IMR-90 (cell line): ENCODE results near the gene FAM241A. TPM values are rescaled to one million over a fixed set of nuclear protein-coding genes. Genes with fewer than 3 reads are reported as not detected.

Experiments used
- ATAC-seq: fragments of 200-7000 bp; cut with Tn5 transposase; 2 replicates; pipeline ENCODE4 v1.9.1; 2020; ENCODE audit warnings: low read depth, mild to moderate bottlenecking, moderate library complexity
- BruUV-seq: library from RNA; stranded (reverse); fragments of 400-500 nt; replicated peaks from 2 replicates; lab custom pipeline; 2021; lab: Mats Ljungman, UMichigan
- CTCF ChIA-PET: fragments of 300-600 bp; formaldehyde crosslinking; extraction: SDS; loops from one replicate; lab custom pipeline; 2021; ENCODE audit warnings: antibody characterized with exemption; lab: Yijun Ruan, JAX
- POLR2A ChIA-PET: fragments of 300-600 bp; sonication (Branson Sonifier 250); formaldehyde crosslinking; loops from one replicate; lab custom pipeline; 2022; ENCODE audit warnings: antibody characterized with exemption; ENCODE audit not compliant: unreplicated experiment; lab: Charles Lee
- DNase-seq: peaks from one replicate; pipeline ENCODE4 v3.0.0; 2013
- H2AFZ ChIP-seq: replicated peaks from 2 replicates; pipeline ENCODE3; 2013; ENCODE audit warnings: low read length, mild to moderate bottlenecking; ENCODE audit not compliant: poor library complexity
- H2AK5ac ChIP-seq: 2 replicates; pipeline ENCODE4 v1.6.1; 2013; ENCODE audit warnings: low read depth, low read length, inconsistent platforms
- H2AK9ac ChIP-seq: replicated peaks from 2 replicates; pipeline ENCODE3; 2013; ENCODE audit warnings: mild to moderate bottlenecking, low read depth, low read length, moderate library complexity; ENCODE audit not compliant: poor library complexity
- H2BK120ac ChIP-seq: 2 replicates; pipeline ENCODE4 v1.6.1; 2013; ENCODE audit warnings: low read depth, low read length, inconsistent platforms
- H2BK15ac ChIP-seq: 3 replicates; pipeline ENCODE4 v1.6.1; 2013; ENCODE audit warnings: low read depth, low read length, inconsistent platforms
- H2BK20ac ChIP-seq: 2 replicates; pipeline ENCODE4 v1.6.1; 2013; ENCODE audit warnings: low read depth, mild to moderate bottlenecking, inconsistent platforms, low read length, moderate library complexity
- H2BK5ac ChIP-seq: 2 replicates; pipeline ENCODE4 v1.6.1; 2013; ENCODE audit warnings: mild to moderate bottlenecking, low read depth, low read length, inconsistent platforms; ENCODE audit not compliant: poor library complexity, severe bottlenecking
- H3K14ac ChIP-seq: replicated peaks from 2 replicates; pipeline ENCODE4 v1.6.1; 2013; ENCODE audit warnings: low read depth, low read length, inconsistent platforms
- H3K18ac ChIP-seq: 2 replicates; pipeline ENCODE4 v1.6.1; 2013; ENCODE audit warnings: low read depth, low read length, control low read depth
- H3K23ac ChIP-seq: 2 replicates; pipeline ENCODE4 v1.6.1; 2013; ENCODE audit warnings: low read depth, low read length, inconsistent platforms
- H3K27ac ChIP-seq: 2 replicates; pipeline ENCODE4 v1.5.1; 2013; ENCODE audit warnings: mild to moderate bottlenecking, control low read depth, low read length; ENCODE audit not compliant: insufficient read depth
- H3K27me3 ChIP-seq: 2 replicates; pipeline ENCODE4 v1.6.1; 2013; ENCODE audit warnings: low read length; ENCODE audit not compliant: control insufficient read depth, insufficient read depth
- H3K36me3 ChIP-seq: 2 replicates; pipeline ENCODE4 v1.6.1; 2013; ENCODE audit warnings: low read length, mixed read lengths; ENCODE audit not compliant: control insufficient read depth, insufficient read depth
- H3K4ac ChIP-seq: 2 replicates; pipeline ENCODE4 v1.6.1; 2013; ENCODE audit warnings: low read depth, low read length, inconsistent platforms
- H3K4me1 ChIP-seq: 2 replicates; pipeline ENCODE4 v1.6.1; 2013; ENCODE audit warnings: low read length, mixed read lengths; ENCODE audit not compliant: control insufficient read depth, insufficient read depth
- H3K4me2 ChIP-seq: 2 replicates; pipeline ENCODE4 v1.6.1; 2013; ENCODE audit warnings: low read depth, mild to moderate bottlenecking, control low read depth, low read length, moderate library complexity
- H3K4me3 ChIP-seq: 2 replicates; pipeline ENCODE4 v1.5.1; 2013; ENCODE audit warnings: low read depth, mild to moderate bottlenecking, control low read depth, low read length, moderate library complexity; ENCODE audit not compliant: insufficient read depth
- H3K56ac ChIP-seq: 2 replicates; pipeline ENCODE4 v1.6.1; 2013; ENCODE audit warnings: low read length, inconsistent platforms; ENCODE audit not compliant: insufficient read depth; ENCODE audit errors: extremely low read depth
- H3K79me1 ChIP-seq, 2 experiments: 2 replicates each; pipeline ENCODE4 v1.6.1; 2013; ENCODE audit warnings: low read length in 2 of 2, inconsistent platforms in 1 of 2, low read depth in 1 of 2
- H3K9ac ChIP-seq: 2 replicates; pipeline ENCODE4 v1.6.1; 2013; ENCODE audit warnings: low read depth, low read length, control low read depth
- H3K9me1 ChIP-seq: 2 replicates; pipeline ENCODE4 v1.6.1; 2013; ENCODE audit warnings: low read length, inconsistent platforms; ENCODE audit not compliant: insufficient read depth
- H3K9me3 ChIP-seq: 2 replicates; pipeline ENCODE4 v1.6.1; 2013; ENCODE audit warnings: low read length; ENCODE audit not compliant: control insufficient read depth, insufficient read depth
- H4K20me1 ChIP-seq: 2 replicates; pipeline ENCODE4 v1.6.1; 2013; ENCODE audit warnings: low read length, inconsistent platforms; ENCODE audit not compliant: insufficient read depth
- H4K5ac ChIP-seq: 2 replicates; pipeline ENCODE4 v1.6.1; 2013; ENCODE audit warnings: mild to moderate bottlenecking, low read depth, low read length, control low read depth
- H4K8ac ChIP-seq, 2 experiments: 2 replicates each; pipeline ENCODE4 v1.6.1; 2013; ENCODE audit warnings: low read depth in 2 of 2, low read length in 2 of 2, control low read depth in 1 of 2, inconsistent platforms in 1 of 2
- H4K91ac ChIP-seq: 2 replicates; pipeline ENCODE4 v1.6.1; 2013; ENCODE audit warnings: low read depth, low read length, inconsistent platforms; ENCODE audit not compliant: insufficient read depth
- BHLHE40 ChIP-seq: fragments of 150-350 bp; IDR thresholded peaks from 2 replicates; pipeline ENCODE4 v1.6.1; 2016; ENCODE audit warnings: mild to moderate bottlenecking, low read depth, low read length
- MXI1 ChIP-seq: IDR thresholded peaks from 2 replicates; pipeline ENCODE4 v1.6.1; 2012; ENCODE audit warnings: low read depth, mild to moderate bottlenecking, low read length, moderate library complexity, borderline replicate concordance
- RAD21 ChIP-seq: IDR thresholded peaks from 2 replicates; pipeline ENCODE4 v1.6.1; 2012; ENCODE audit warnings: low read length, improper control_type of control experiment
- SMC3 ChIP-seq: fragments of 150-350 bp; IDR thresholded peaks from 2 replicates; pipeline ENCODE4 v1.6.1; 2016; ENCODE audit warnings: low read depth, mild to moderate bottlenecking, antibody characterized with exemption, low read length, moderate library complexity
- USF2 ChIP-seq: fragments of 150-350 bp; IDR thresholded peaks from 2 replicates; pipeline ENCODE4 v1.6.1; 2017; ENCODE audit warnings: mild to moderate bottlenecking, antibody characterized with exemption, low read length, low read depth
- WGBS, 2 experiments: methylation state at CpG; one replicate each; pipeline versions ENCODE4 v1.1.5 to v1.1.7; 2013; ENCODE audit warnings: missing lambda C conversion rate in 2 of 2; ENCODE audit not compliant: insufficient read length in 1 of 2; ENCODE audit errors: extremely low coverage in 2 of 2; 5-methylcytosine and 5-hydroxymethylcytosine counted together
- dilution Hi-C: fragments of 300-500 bp; cut with HindIII; formaldehyde crosslinking; loops from one replicate; pipeline ENCODE4 v1.14.3; 2018; ENCODE audit warnings: low sequenced_read_pairs; ENCODE audit not compliant: unreplicated experiment
- in situ Hi-C: fragments of 300-500 bp; cut with MboI; formaldehyde crosslinking; loops from 3 replicates; pipeline ENCODE4 v1.14.3; 2019; ENCODE audit warnings: low sequenced_read_pairs, inconsistent platforms, mixed read lengths
- intact Hi-C: fragments of 100-400 bp; cut with micrococcal nuclease; formaldehyde crosslinking; loops from 2 replicates; pipeline ENCODE4 v1.10.0; 2022
- polyA plus RNA-seq, 3 experiments: library from polyadenylated mRNA; depleted of rRNA; stranded (reverse); fragments of >200 nt; gene quantifications; 2 replicates each; pipeline ENCODE4 v1.2.3, GENCODE V29; 2012; ENCODE audit warnings: low replicate concordance in 1 of 3
- total RNA-seq: library from RNA; depleted of rRNA; stranded (reverse); fragments of >200 nt; gene quantifications from 2 replicates; pipeline ENCODE4 v1.2.3, GENCODE V29; 2012

Gene FAM241A
- total and polyA plus RNA-seq, 2 of the 4 experiments (the other 2 are of a cell fraction): under 0.01 to 0.24 TPM

- in situ Hi-C loops (no loop called here), dilution Hi-C loops (no loop called here), intact Hi-C loops (no loop called here)
- H4K8ac ChIP-seq: no peak overlapping the region
- H3K4ac ChIP-seq: no peak overlapping the region
- TF ChIP-seq SMC3: no peak
- no peak for TF ChIP-seq MXI1
- TF ChIP-seq RAD21: no peak
- no peak for TF ChIP-seq BHLHE40
- no peak for TF ChIP-seq USF2
- no peak overlapping the region for H2BK20ac ChIP-seq
- H3K36me3 ChIP-seq: no peaks in the 10 kb centered on the region
- peaks cover 4% of the 10 kb centered on the region for H3K4me1 ChIP-seq
- H3K4me2 ChIP-seq: peak overlapping the region; percentile 87; the same call in 1 of the 2 replicates
- H2AK9ac ChIP-seq: no peak overlapping the region
- POLR2A ChIA-PET: no interaction called here
- CTCF ChIA-PET: interaction anchor here (0.6 to 1.6 kb wide), 2 partner anchors 28 to 72 kb away, joined by 3 to 7 read pairs; no protein-coding TSS in a partner anchor
- no peak overlapping the region for H3K23ac ChIP-seq
- H3K14ac ChIP-seq: no peak overlapping the region
- no peak overlapping the region for H2BK120ac ChIP-seq
- H3K27ac ChIP-seq: no peak overlapping the region
- H2BK15ac ChIP-seq: no peak overlapping the region
- H2AFZ ChIP-seq: no peak overlapping the region
- DNase-seq (peak; percentile 55), ATAC-seq (peak; percentile 76)
- H3K27me3 ChIP-seq: peaks cover 2% of the 10 kb centered on the region
- no peak overlapping the region for H3K18ac ChIP-seq
- no peak overlapping the region for H3K9ac ChIP-seq
- no peaks in the 10 kb centered on the region for H4K20me1 ChIP-seq
- no peak overlapping the region for H3K56ac ChIP-seq
- no peaks in the 10 kb centered on the region for H3K9me3 ChIP-seq
- no peak overlapping the region for H2AK5ac ChIP-seq
- no peaks in the 10 kb centered on the region for H3K79me1 ChIP-seq
- H3K4me3 ChIP-seq: no peak overlapping the region
- no peak overlapping the region for H4K5ac ChIP-seq
- H2BK5ac ChIP-seq: no peak overlapping the region
- BruUV-seq: no TSS peak
- whole genome bisulfite sequencing, 2 experiments: no CpG with 5 or more reads among the region's 3 CpGs
- no peaks in the 10 kb centered on the region for H3K9me1 ChIP-seq
- H4K91ac ChIP-seq: no peak overlapping the region
Observed at GRCh38 chr4:112127803-112128202, 17.5 kb upstream of the FAM241A start.
